ENCODE data around the gene TRIP12. TPM values are rescaled to one million over a fixed set of nuclear protein-coding genes. Genes with fewer than 3 reads are reported as not detected.
A peak's percentile ranks its signal among the peaks of the same experiment; 100 is the strongest.

The TRIP12 gene
- total and polyA plus RNA-seq, 2 of the 8 experiments (the other 6 are each of a cell fraction or from before 2014, with no cell fraction given) = 23.1 to 174 TPM

DNA sequence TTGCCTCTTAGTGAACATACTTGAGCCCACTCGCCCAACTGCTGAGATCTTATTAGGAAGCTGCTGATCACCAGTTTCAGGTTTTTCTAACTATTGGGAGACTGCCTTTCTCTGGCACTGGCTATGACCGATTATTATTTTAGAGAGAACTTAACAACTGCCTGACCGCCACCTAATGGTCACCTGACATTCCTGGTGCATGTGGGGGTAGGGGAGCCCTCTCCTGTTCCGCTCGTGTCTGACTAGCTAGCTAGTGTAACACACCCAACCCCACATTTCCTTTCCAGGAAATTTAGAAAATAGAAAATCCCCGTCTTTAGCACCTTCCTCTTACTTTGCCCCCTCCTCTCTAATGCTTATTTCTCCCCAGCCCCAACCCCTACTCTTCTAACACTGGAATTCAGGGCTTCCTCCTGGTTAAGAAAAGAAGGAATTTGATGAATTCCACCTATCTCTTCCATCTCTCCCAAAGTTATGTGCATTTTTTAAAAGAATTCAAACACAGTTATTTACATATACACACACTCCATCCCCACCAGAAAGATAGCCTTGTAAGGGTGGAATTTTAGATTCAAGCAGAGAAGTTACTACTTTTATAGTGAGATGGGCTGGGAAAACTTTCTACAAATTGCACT is 188.1 kb downstream of the TRIP12 start:
- H2AFZ ChIP-seq (ENCODE audit: low read length) = no peak overlapping the region
- peaks cover 4 to 12% (median 8%) of the 10 kb centered on the region in 4 experiments for H3K4me1 ChIP-seq (replicated peaks in 1 of 4; ENCODE audit: control insufficient read depth in 3 of 4, insufficient read depth in 4 of 4, low read length in 3 of 4)
- peak overlapping the region; percentile 36; the same call in 1 of the 2 replicates for H4K8ac ChIP-seq (ENCODE audit: extremely low read depth, insufficient read depth, low read length)
- no peak overlapping the region for H3K14ac ChIP-seq (ENCODE audit: insufficient read length)
- peaks cover 4% of the 10 kb centered on the region; the same call in 1 of the 2 replicates for H3K23me2 ChIP-seq (ENCODE audit: low read depth, low read length)
- no peak overlapping the region; a peak in 1 of 8 replicates for H3K4me3 ChIP-seq (ENCODE audit: extremely low read depth in 1 of 4, insufficient read depth in 2 of 4, low read depth in 3 of 4, low read length in 4 of 4)
- ChIA-PET CTCF (ENCODE audit: partially characterized antibody) (interaction anchor here (0.8 kb wide), 1 partner anchor 21 kb away, joined by 3 read pairs; no protein-coding TSS in a partner anchor), POLR2A (ENCODE audit: partially characterized antibody) (interaction anchor here (1.4 kb wide), 1 partner anchor 19 kb away, joined by 3 read pairs; the partner anchor contains the start of gene DNER)
- H3K79me2 ChIP-seq (ENCODE audit: control insufficient read depth in 1 of 2, insufficient read depth in 2 of 2, low read length in 2 of 2) = no peaks in the 10 kb centered on the region
- H3K36me3 ChIP-seq (ENCODE audit: control insufficient read depth in 2 of 4, insufficient read depth in 4 of 4, low read length in 3 of 4) = no peaks in the 10 kb centered on the region
- no peak for DNase-seq (ENCODE audit: low read depth in 1 of 2, low spot score in 2 of 2)
- no peaks in the 10 kb centered on the region for H4K20me1 ChIP-seq (replicated peaks in 1 of 2; ENCODE audit: control insufficient read depth in 1 of 2, insufficient read depth in 2 of 2, low read length in 2 of 2)
- peak overlapping the region; percentile 84 for H4K91ac ChIP-seq (replicated peaks; ENCODE audit: insufficient read length, low read length)
- H3K4me2 ChIP-seq (ENCODE audit: insufficient read depth in 1 of 2, low read depth in 2 of 2, low read length in 2 of 2) = peak overlapping the region; percentile 3 to 17; a peak in 2 of 4 replicates
- peak; percentile 86 for TF ChIP-seq TEAD4 (IDR thresholded peaks at IDR 0.05; ENCODE audit: low read depth, low read length)
- TF ChIP-seq CREB1 (IDR thresholded peaks at IDR 0.05) = no peak
- TF ChIP-seq KDM4A (IDR thresholded peaks at IDR 0.05; ENCODE audit: low read depth, low read length, severe bottlenecking) = no peak
- TF ChIP-seq ASH2L (IDR thresholded peaks at IDR 0.05; ENCODE audit: low read length) = no peak
- no peak for TF ChIP-seq SRF (IDR thresholded peaks at IDR 0.05; ENCODE audit: low read depth, low read length)
- no peak for TF ChIP-seq POLR2AphosphoS5 (IDR thresholded peaks at IDR 0.05; ENCODE audit: low read depth, low read length)
- peak in 1 of 3 experiments; percentile 5; a peak in 2 of 4 replicates for TF ChIP-seq CTCF (IDR thresholded peaks at IDR 0.05; ENCODE audit: control extremely low read depth in 1 of 3, insufficient read depth in 1 of 3, low read depth in 1 of 3, low read length in 3 of 3)
- TF ChIP-seq JUND (IDR thresholded peaks at IDR 0.05; ENCODE audit: low read length) = 0 out of 2 replicates have a peak, but pooled peaks have one; percentile 13
- peak overlapping the region; percentile 99 for H2BK12ac ChIP-seq (ENCODE audit: low read depth, low read length)
- peak overlapping the region; percentile 100; the same call in 1 of the 2 replicates for H2BK20ac ChIP-seq (ENCODE audit: low read length)
- no peak overlapping the region; a peak in 1 of 7 replicates for H3K9ac ChIP-seq (replicated peaks in 1 of 4; ENCODE audit: extremely low read depth in 1 of 4, low read depth in 3 of 4, low read length in 3 of 4)
- peak overlapping the region; percentile 88 for H2BK5ac ChIP-seq (ENCODE audit: low read depth, low read length)
- no peak overlapping the region for H2BK120ac ChIP-seq (replicated peaks; ENCODE audit: low read depth, low read length)
- 0 out of 7 replicates have a peak, but pooled peaks cover 0 to 2% (median 0%) of the 10 kb centered on the region in 4 experiments for H3K27me3 ChIP-seq (replicated peaks in 1 of 4; ENCODE audit: control insufficient read depth in 3 of 4, extremely low read depth in 1 of 4, insufficient read depth in 3 of 4, low read length in 3 of 4)
- peaks cover 12 to 19% of the 10 kb centered on the region in 2 experiments; a peak in 3 of 4 replicates for H3K9me3 ChIP-seq (ENCODE audit: insufficient read depth in 2 of 2, low read depth in 1 of 2, low read length in 1 of 2)
- peak overlapping the region; percentile 53 for H4K5ac ChIP-seq (ENCODE audit: insufficient read length, low read depth, low read length)
- no peak overlapping the region for H3K56ac ChIP-seq (replicated peaks; ENCODE audit: insufficient read length, low read depth, low read length)
- H2BK15ac ChIP-seq (ENCODE audit: low read length) = no peak overlapping the region
- no peak overlapping the region for H3K4ac ChIP-seq (replicated peaks; ENCODE audit: insufficient read length, low read depth, low read length)
- H3K79me1 ChIP-seq (ENCODE audit: low read depth, low read length) = no peaks in the 10 kb centered on the region
- H3K18ac ChIP-seq (ENCODE audit: extremely low read depth, low read length) = peak overlapping the region; percentile 65
- no peak overlapping the region; the same call in 1 of the 2 replicates for H3K27ac ChIP-seq (ENCODE audit: low read depth, low read length)
- no peak for FAIRE-seq
- H2AK5ac ChIP-seq (ENCODE audit: low read depth, low read length) = peak overlapping the region; percentile 79; the same call in 1 of the 2 replicates
- H3K23ac ChIP-seq (ENCODE audit: insufficient read length) = no peak overlapping the region
- WGBS, 2 experiments (ENCODE audit: extremely low coverage in 1 of 2, insufficient coverage in 1 of 2, insufficient read length in 1 of 2, insufficient replicate concordance in 2 of 2, low coverage in 1 of 2, low lambda C conversion rate in 2 of 2, missing lambda C conversion rate in 1 of 2) = 42% methylated on average over 6 of the region's 6 CpGs; no CpG with 5 or more reads in 1 of the 2 experiments
